Ammon's horn (tissue), 1 donor: ENCODE measurements around the gene TNFRSF1A.

ENCODE experiments used
- DNase-seq: peaks from one replicate; pipeline ENCODE4 v3.0.0-alpha.2; 2016; ENCODE audit warnings: low spot score

TNFRSF1A gene

GRCh38 chr12:6336889-6337853 lies 4.7 kb downstream of the TNFRSF1A start:
- no peak for DNase-seq

GRCh38 chr12:6336079-6336888 lies 5.6 kb downstream of the TNFRSF1A start:
- peak; percentile 87 for DNase-seq

- peak; percentile 53 for DNase-seq
Observed at GRCh38 chr12:6335451-6336078, 6.3 kb downstream of the TNFRSF1A start.

- no peak for DNase-seq
Observed at GRCh38 chr12:6334940-6335450, 6.9 kb downstream of the TNFRSF1A start.

- no peak for DNase-seq
Observed at GRCh38 chr12:6334359-6334758, 7.5 kb downstream of the TNFRSF1A start.

GRCh38 chr12:6333566-6333965 lies 8.3 kb downstream of the TNFRSF1A start:
- no peak for DNase-seq

- peak; percentile 52 for DNase-seq
Observed at GRCh38 chr12:6333029-6333428, 8.8 kb downstream of the TNFRSF1A start.

- DNase-seq, result no peak
Observed at GRCh38 chr12:6332459-6332858, 9.4 kb downstream of the TNFRSF1A start.

- no peak for DNase-seq
Observed at GRCh38 chr12:6330999-6331714, 10.7 kb downstream of the TNFRSF1A start.

GRCh38 chr12:6330192-6330591 lies 11.7 kb downstream of the TNFRSF1A start:
- DNase-seq, result no peak

- DNase-seq, result no peak
Observed at GRCh38 chr12:6329703-6330064, 12.2 kb downstream of the TNFRSF1A start.

GRCh38 chr12:6328945-6329702 lies 12.8 kb downstream of the TNFRSF1A start:
- DNase-seq, result no peak

- no peak for DNase-seq
Observed at GRCh38 chr12:6328045-6328779, 13.7 kb downstream of the TNFRSF1A start.

- no peak for DNase-seq
Observed at GRCh38 chr12:6327229-6328041, 14.4 kb downstream of the TNFRSF1A start.

GRCh38 chr12:6326316-6327228 lies 15.3 kb downstream of the TNFRSF1A start:
- DNase-seq, result peak; percentile 68

GRCh38 chr12:6324936-6325750 lies 16.7 kb downstream of the TNFRSF1A start:
- DNase-seq, result no peak

- no peak for DNase-seq
Observed at GRCh38 chr12:6323995-6324711, 17.7 kb downstream of the TNFRSF1A start.
